ENCODE results near the gene POC1A.

The POC1A gene

DNA sequence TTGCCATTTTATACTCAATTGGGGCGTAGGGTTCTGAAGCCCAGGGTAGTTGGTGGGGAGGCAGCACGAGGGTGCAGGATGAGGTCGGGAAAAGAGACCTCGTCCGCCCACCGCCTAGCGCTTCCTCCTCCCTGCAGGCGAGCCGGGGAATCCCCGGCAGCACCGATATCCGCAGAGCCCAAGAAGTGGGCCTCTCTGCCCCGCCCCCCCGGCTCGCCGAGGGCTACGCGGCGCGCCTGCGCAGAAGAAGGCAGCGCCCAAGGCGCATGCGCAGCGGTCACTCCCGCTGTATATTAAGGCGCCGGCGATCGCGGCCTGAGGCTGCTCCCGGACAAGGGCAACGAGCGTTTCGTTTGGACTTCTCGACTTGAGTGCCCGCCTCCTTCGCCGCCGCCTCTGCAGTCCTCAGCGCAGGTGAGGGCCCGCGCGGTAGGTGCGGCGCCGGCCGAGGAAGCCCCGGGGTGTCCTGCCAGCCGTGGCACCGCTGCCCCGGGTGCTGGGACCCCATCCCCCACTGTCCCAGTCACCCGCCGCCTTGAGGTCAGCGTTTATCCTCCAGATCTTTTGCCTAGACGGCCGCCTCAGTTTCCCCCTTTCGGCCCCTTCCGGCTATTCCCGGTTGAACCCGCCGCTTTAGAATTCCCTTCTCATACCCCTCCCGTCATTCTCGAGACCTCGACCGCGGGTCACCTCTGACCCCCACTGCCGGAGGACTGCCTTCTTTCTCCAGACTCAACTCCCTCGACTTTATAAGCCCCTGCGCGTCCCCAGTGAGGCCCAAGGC, 43.8 kb upstream of the POC1A start, which contains the start of gene ALAS1:
Gene ALAS1 (plus strand): TSS at position 319 of the 784 bp plus-strand sequence. CDS start 1,082 bp downstream, outside the sequence.
- peak within 1 kb of the TSS; percentile 89 for H3K4me3 ChIP-seq (ENCODE audit: low read length)
- peak; percentile 39 for DNase-seq (ENCODE audit: low read depth)
- TF ChIP-seq, protein P1, sequence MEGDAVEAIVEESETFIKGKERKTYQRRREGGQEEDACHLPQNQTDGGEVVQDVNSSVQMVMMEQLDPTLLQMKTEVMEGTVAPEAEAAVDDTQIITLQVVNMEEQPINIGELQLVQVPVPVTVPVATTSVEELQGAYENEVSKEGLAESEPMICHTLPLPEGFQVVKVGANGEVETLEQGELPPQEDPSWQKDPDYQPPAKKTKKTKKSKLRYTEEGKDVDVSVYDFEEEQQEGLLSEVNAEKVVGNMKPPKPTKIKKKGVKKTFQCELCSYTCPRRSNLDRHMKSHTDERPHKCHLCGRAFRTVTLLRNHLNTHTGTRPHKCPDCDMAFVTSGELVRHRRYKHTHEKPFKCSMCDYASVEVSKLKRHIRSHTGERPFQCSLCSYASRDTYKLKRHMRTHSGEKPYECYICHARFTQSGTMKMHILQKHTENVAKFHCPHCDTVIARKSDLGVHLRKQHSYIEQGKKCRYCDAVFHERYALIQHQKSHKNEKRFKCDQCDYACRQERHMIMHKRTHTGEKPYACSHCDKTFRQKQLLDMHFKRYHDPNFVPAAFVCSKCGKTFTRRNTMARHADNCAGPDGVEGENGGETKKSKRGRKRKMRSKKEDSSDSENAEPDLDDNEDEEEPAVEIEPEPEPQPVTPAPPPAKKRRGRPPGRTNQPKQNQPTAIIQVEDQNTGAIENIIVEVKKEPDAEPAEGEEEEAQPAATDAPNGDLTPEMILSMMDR (conservative IDR thresholded peaks at IDR 0.05; ENCODE audit: low read depth, low read length) = no peak

DNA sequence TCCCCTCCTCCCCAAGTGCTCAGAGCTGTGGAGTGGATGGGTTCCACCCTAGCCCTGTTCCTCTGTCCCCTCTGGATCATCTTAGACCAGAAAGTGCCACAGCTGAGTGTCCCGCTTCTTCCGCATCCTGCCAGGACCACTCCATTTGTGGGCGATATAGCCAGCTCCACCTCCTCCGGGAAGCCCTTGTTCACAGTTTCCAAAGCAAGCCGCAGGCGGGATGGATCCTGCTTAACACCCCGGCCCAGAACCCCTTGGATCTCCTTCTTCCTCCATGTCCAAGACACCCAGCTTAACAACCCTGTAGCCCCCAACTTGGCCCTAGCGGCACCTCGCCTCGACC, 43.2 kb upstream of the POC1A start:
- no peak for DNase-seq (ENCODE audit: low read depth)
- TF ChIP-seq, protein P1 (conservative IDR thresholded peaks at IDR 0.05; ENCODE audit: low read depth, low read length) = no peak

DNA sequence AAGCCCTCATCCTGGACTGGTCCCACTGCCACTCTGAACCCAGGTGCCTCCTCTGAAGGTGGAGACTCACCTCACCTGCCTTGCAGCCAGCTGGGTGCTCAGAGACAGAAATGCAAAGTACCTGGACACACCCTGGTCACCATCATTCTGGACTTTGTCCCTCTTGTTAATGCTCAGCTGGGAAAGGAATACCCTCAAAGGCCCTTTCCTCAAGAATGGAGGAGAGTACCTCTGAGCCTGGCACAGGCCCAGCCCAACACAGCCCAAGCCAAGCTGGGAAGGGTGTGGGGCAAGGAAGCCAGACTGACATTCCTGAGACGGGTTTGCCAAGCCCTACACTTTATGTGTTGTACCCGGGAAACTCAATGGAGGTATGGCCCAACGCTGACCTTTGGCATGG, 42.8 kb upstream of the POC1A start:
- no peak for DNase-seq (ENCODE audit: low read depth)
- no peak overlapping the region for H3K4me3 ChIP-seq (ENCODE audit: low read length)
- TF ChIP-seq, protein P1 (conservative IDR thresholded peaks at IDR 0.05; ENCODE audit: low read depth, low read length) = no peak

More for the DNA sequence above, 43.2 kb upstream of the POC1A start:
- H3K4me3 ChIP-seq (ENCODE audit: low read length) = peak overlapping the region; percentile 89

DNA sequence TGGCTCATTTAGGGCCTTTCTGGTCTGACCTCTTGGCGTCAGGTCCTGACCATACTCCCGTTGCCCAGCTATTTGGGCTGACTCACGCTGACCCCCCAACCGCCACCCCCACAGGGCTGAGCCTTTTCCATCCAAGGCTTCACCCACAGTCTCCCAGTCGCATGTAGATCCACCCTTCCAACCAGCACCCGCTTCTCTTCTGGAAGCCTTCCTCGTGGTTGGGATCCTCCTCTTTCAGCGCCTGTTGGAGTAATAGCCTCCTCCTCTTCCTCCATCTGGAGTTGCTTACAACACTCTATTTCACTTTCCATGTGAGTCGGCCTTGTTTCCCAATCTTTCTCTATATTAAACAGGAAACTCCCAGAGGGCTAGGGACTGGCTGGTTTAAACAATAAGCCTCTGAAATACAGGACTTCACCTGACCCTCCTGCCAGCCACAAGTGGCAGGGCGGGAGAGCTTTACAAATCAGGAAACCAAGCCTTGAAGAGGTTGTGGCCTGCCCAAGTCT, 41.7 kb upstream of the POC1A start:
- DNase-seq (ENCODE audit: low read depth) = no peak
- TF ChIP-seq, protein P1 (conservative IDR thresholded peaks at IDR 0.05; ENCODE audit: low read depth, low read length) = no peak
- no peak overlapping the region for H3K4me3 ChIP-seq (ENCODE audit: low read length)

DNA sequence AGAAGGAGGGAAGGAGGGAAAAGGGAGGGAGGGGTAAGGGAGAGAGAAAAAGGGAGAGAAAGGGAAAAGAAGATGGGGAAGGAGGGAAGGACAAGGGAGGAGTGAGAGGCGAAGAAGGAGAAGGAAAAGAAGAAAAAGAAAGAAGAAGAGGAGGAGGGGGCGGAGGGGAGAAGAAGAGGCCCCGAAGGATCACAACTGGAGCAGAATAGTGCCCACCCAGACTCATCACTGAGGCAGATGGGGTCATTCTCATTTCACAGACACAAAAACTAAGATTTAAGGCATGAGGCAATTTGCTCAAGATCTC, 41.0 kb upstream of the POC1A start:
- no peak for DNase-seq (ENCODE audit: low read depth)
- TF ChIP-seq, protein P1 (conservative IDR thresholded peaks at IDR 0.05; ENCODE audit: low read depth, low read length) = no peak
- H3K4me3 ChIP-seq (ENCODE audit: low read length) = no peak overlapping the region

DNA sequence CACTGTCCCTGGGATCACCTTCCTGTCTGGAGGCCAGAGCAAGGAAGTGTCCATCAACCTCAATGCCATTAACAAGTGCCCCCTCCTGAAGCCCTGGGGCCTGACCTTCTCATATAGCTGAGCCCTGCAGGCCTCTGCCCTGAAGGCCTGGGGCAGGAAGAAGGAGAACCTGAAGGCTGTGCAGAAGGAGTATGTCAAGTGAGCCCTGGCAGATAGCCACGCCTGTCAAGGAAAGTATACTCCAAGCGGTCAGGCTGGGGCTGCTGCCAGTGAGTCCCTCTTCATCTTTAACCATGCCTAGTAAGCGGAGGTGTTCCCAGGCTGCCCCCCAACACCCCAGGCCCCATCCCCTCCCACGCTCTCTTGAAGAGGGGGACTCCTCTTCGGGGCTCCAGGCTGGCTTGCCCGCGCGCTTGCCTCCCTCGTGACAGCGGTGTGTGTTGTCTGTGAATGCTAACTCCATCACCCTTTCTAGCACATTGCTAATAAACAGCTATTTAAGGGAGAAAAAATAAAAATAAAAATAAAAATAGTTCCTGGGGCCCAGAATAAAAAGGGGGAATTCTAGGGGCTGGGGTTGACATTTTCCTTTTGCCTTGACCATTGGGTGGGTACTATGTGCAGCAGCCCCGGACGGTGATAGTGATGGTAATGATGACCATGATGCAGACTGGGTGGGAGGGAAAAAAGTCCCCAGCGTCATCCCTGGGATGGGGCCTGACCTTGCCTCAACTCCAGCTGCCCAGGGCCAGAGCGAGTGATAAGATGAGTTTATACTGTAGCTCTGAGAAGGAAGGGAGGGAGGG, 40.5 kb upstream of the POC1A start:
- H3K4me3 ChIP-seq (ENCODE audit: low read length) = no peak overlapping the region
- TF ChIP-seq, protein P1 (conservative IDR thresholded peaks at IDR 0.05; ENCODE audit: low read depth, low read length) = no peak
- no peak for DNase-seq (ENCODE audit: low read depth)
